WTC11 (cell line): ENCODE data around the gene RAB17. TPM values are rescaled to one million over a fixed set of nuclear protein-coding genes. Genes with fewer than 3 reads are reported as not detected.

Experiments used
- ATAC-seq: fragments of 200-7000 bp; cut with Tn5 transposase; 2 replicates; pipeline ENCODE4 v1.10.0; 2021; ENCODE audit warnings: mild to moderate bottlenecking, moderate library complexity
- CTCF ChIA-PET: fragments of 300-600 bp; sonication (Branson Sonifier 250); formaldehyde crosslinking; loops from one replicate; lab custom pipeline; 2021; ENCODE audit warnings: antibody characterized with exemption; lab: Charles Lee
- POLR2A ChIA-PET: fragments of 350-600 bp; sonication (Branson Sonifier 250); formaldehyde crosslinking; loops from one replicate; lab custom pipeline; 2021; ENCODE audit warnings: antibody characterized with exemption; lab: Charles Lee
- DNase-seq: peaks from one replicate; pipeline ENCODE4 v3.0.0; 2021; ENCODE audit warnings: low spot score
- H3K27ac Mint-ChIP-seq: 2 replicates; pipeline ENCODE4 v1.8.0; 2021; ENCODE audit warnings: mixed read lengths
- H3K27me3 Mint-ChIP-seq: 2 replicates; pipeline ENCODE4 v1.8.0; 2021; ENCODE audit warnings: low read depth, mild to moderate bottlenecking, moderate library complexity, mixed read lengths
- H3K36me3 Mint-ChIP-seq: 2 replicates; pipeline ENCODE4 v1.8.0; 2021; ENCODE audit warnings: mixed read lengths
- H3K4me1 Mint-ChIP-seq: 2 replicates; pipeline ENCODE4 v1.8.0; 2022; ENCODE audit warnings: mixed read lengths
- H3K4me3 Mint-ChIP-seq: 2 replicates; pipeline ENCODE4 v1.8.0; 2021; ENCODE audit warnings: mild to moderate bottlenecking, moderate library complexity, mixed read lengths
- H3K9me3 Mint-ChIP-seq: 2 replicates; pipeline ENCODE4 v1.8.0; 2021; ENCODE audit warnings: mixed read lengths
- ATF1 ChIP-seq: sonication (generic); formaldehyde crosslinking; IDR thresholded peaks from 2 replicates; pipeline ENCODE4 v1.8.1; 2023; ENCODE audit warnings: mild to moderate bottlenecking, moderate library complexity, missing genetic modification reagents
- CBFB ChIP-seq: sonication (generic); formaldehyde crosslinking; IDR thresholded peaks from 2 replicates; pipeline ENCODE4 v1.8.1; 2022; ENCODE audit warnings: mild to moderate bottlenecking, low read depth, missing genetic modification reagents
- CTCF ChIP-seq: fragments of 200-600 bp; IDR thresholded peaks from 2 replicates; pipeline ENCODE4 v1.8.0; 2022; ENCODE audit warnings: antibody characterized with exemption
- E2F5 ChIP-seq: sonication (generic); formaldehyde crosslinking; IDR thresholded peaks from 2 replicates; pipeline ENCODE4 v1.8.1; 2022; ENCODE audit warnings: mild to moderate bottlenecking, moderate library complexity, missing genetic modification reagents
- ETV6 ChIP-seq: sonication (generic); formaldehyde crosslinking; IDR thresholded peaks from 2 replicates; pipeline ENCODE4 v1.8.1; 2022; ENCODE audit warnings: mild to moderate bottlenecking, missing genetic modification reagents
- MAX ChIP-seq: sonication (generic); formaldehyde crosslinking; IDR thresholded peaks from 2 replicates; pipeline ENCODE4 v1.8.0; 2022; ENCODE audit warnings: mild to moderate bottlenecking, missing genetic modification reagents
- MLX ChIP-seq: sonication (generic); formaldehyde crosslinking; IDR thresholded peaks from 2 replicates; pipeline ENCODE4 v1.8.1; 2023; ENCODE audit warnings: mild to moderate bottlenecking, missing genetic modification reagents, moderate library complexity
- NFATC4 ChIP-seq: fragments of 250-450 bp; sonication (Bioruptor Pico); IDR thresholded peaks from 2 replicates; pipeline ENCODE4 v1.9.0; 2021; ENCODE audit warnings: mild to moderate bottlenecking
- NFE2L1 ChIP-seq: sonication (generic); formaldehyde crosslinking; IDR thresholded peaks from 2 replicates; pipeline ENCODE4 v1.8.1; 2023; ENCODE audit warnings: missing genetic modification reagents
- SOX15 ChIP-seq: fragments of 250-450 bp; sonication (Bioruptor Pico); IDR thresholded peaks from 2 replicates; pipeline ENCODE4 v1.9.0; 2021; ENCODE audit warnings: mild to moderate bottlenecking
- ZNF121 ChIP-seq: sonication (generic); formaldehyde crosslinking; IDR thresholded peaks from 2 replicates; pipeline ENCODE4 v1.8.0; 2023; ENCODE audit warnings: missing genetic modification reagents
- ZNF423 ChIP-seq: fragments of 250-450 bp; sonication (Bioruptor Pico); IDR thresholded peaks from 2 replicates; pipeline ENCODE4 v2.1.2; 2022; ENCODE audit warnings: mild to moderate bottlenecking, moderate library complexity
- ZNF425 ChIP-seq: fragments of 250-450 bp; sonication (Bioruptor Pico); conservative IDR thresholded peaks from 2 replicates; pipeline ENCODE4 v1.9.0; 2021; ENCODE audit warnings: mild to moderate bottlenecking
- ZNF532 ChIP-seq: fragments of 250-450 bp; sonication (Bioruptor Pico); IDR thresholded peaks from 2 replicates; pipeline ENCODE4 v1.9.0; 2021; ENCODE audit warnings: mild to moderate bottlenecking, borderline replicate concordance
- total RNA-seq: library from RNA; stranded (reverse); gene quantifications from 3 replicates; pipeline ENCODE4 v1.2.3, GENCODE V29; 2021
- TF ChIP-seq, protein P1 (sequence below): sonication (generic); formaldehyde crosslinking; IDR thresholded peaks from 2 replicates; pipeline ENCODE4 v1.8.1; 2022; ENCODE audit warnings: low read depth, mild to moderate bottlenecking, moderate library complexity, missing genetic modification reagents, borderline replicate concordance
- TF ChIP-seq, protein P2 (sequence below): sonication (generic); formaldehyde crosslinking; IDR thresholded peaks from 2 replicates; pipeline ENCODE4 v1.8.1; 2023; ENCODE audit warnings: mild to moderate bottlenecking, missing genetic modification reagents

The RAB17 gene
- total RNA-seq, 1 experiment from 2014 or later = 140 TPM

GRCh38 chr2:237536617-237537016 lies 53.9 kb downstream of the RAB17 start (continued):
- TF ChIP-seq MAX = no peak
- TF ChIP-seq NFATC4 (CRISPR knock-in tag) = no peak
- no peak for TF ChIP-seq CBFB
- TF ChIP-seq NFE2L1 = no peak
- TF ChIP-seq ZNF425 (CRISPR knock-in tag) = no peak
- TF ChIP-seq MLX = no peak
- TF ChIP-seq CTCF = no peak

- no peaks in the 10 kb centered on the region for H3K9me3 Mint-ChIP-seq
- ATAC-seq (no peak), DNase-seq (no peak)
- CTCF ChIA-PET = interaction anchor here (2.0 kb wide), 1 partner anchor 36 kb away, joined by 6 read pairs; no protein-coding TSS in a partner anchor
- H3K4me3 Mint-ChIP-seq = no peak overlapping the region
- H3K36me3 Mint-ChIP-seq = no peaks in the 10 kb centered on the region
- POLR2A ChIA-PET = no interaction called here
- H3K27ac Mint-ChIP-seq = no peak overlapping the region
- H3K27me3 Mint-ChIP-seq = peaks cover 3% of the 10 kb centered on the region
- peaks cover 20% of the 10 kb centered on the region for H3K4me1 Mint-ChIP-seq
- no peak for TF ChIP-seq ZNF423
- no peak for TF ChIP-seq ZNF532 (CRISPR knock-in tag)
- TF ChIP-seq ZNF121 (CRISPR knock-in tag) = no peak
- no peak for TF ChIP-seq ETV6
- TF ChIP-seq SOX15 = no peak
- TF ChIP-seq, protein P1, sequence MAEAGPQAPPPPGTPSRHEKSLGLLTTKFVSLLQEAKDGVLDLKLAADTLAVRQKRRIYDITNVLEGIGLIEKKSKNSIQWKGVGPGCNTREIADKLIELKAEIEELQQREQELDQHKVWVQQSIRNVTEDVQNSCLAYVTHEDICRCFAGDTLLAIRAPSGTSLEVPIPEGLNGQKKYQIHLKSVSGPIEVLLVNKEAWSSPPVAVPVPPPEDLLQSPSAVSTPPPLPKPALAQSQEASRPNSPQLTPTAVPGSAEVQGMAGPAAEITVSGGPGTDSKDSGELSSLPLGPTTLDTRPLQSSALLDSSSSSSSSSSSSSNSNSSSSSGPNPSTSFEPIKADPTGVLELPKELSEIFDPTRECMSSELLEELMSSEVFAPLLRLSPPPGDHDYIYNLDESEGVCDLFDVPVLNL (CRISPR knock-in tag) = no peak
- TF ChIP-seq, protein P2, sequence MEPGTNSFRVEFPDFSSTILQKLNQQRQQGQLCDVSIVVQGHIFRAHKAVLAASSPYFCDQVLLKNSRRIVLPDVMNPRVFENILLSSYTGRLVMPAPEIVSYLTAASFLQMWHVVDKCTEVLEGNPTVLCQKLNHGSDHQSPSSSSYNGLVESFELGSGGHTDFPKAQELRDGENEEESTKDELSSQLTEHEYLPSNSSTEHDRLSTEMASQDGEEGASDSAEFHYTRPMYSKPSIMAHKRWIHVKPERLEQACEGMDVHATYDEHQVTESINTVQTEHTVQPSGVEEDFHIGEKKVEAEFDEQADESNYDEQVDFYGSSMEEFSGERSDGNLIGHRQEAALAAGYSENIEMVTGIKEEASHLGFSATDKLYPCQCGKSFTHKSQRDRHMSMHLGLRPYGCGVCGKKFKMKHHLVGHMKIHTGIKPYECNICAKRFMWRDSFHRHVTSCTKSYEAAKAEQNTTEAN = no peak
- no peak for TF ChIP-seq E2F5
- TF ChIP-seq ATF1 (CRISPR knock-in tag) = no peak
Observed at GRCh38 chr2:237536083-237536415, 54.5 kb downstream of the RAB17 start.
